ENCODE results near the gene SFMBT2. TPM values are rescaled to one million over a fixed set of nuclear protein-coding genes. Genes with fewer than 3 reads are reported as not detected.

SFMBT2 gene
- total and polyA plus RNA-seq, 2 of the 13 experiments (the other 11 are each of a cell fraction or from before 2014, with no cell fraction given): 0.01 to 0.02 TPM

- ATAC-seq: no peak
- BruUV-seq (replicated peaks): no TSS peak
- CTCF ChIA-PET (ENCODE audit: low intra/inter-chr PET ratio, low total read pairs): no interaction called here
Observed at GRCh38 chr10:7311218-7311849, 99.5 kb downstream of the SFMBT2 start.

GRCh38 chr10:7310076-7310475, 100.8 kb downstream of the SFMBT2 start:
- no peak for FAIRE-seq
- intact Hi-C loops (cut with micrococcal nuclease; ENCODE audit: unreplicated experiment) (no loop called here), in situ Hi-C loops (cut with HindIII; ENCODE audit: extremely low pct_ligation_motif_present, low pct_unique_long_range_greater_than_20kb) (no loop called here)
- H3K4me3 ChIP-seq (replicated peaks in 1 of 3; ENCODE audit: insufficient read depth in 1 of 3, low read depth in 2 of 3, low read length in 3 of 3): no peak overlapping the region
- no peak overlapping the region for H3K27ac ChIP-seq (ENCODE audit: extremely low read length, insufficient read depth, low read length)
- no peak overlapping the region for H3K4me2 ChIP-seq (ENCODE audit: low read depth, low read length)
- no TSS peak for BruUV-seq (replicated peaks)
- H2AFZ ChIP-seq (ENCODE audit: low read length): no peak overlapping the region
- no peak overlapping the region for H3K9ac ChIP-seq (ENCODE audit: insufficient read depth, low read depth, low read length)
- H3K27me3 ChIP-seq (ENCODE audit: control insufficient read depth in 1 of 2, insufficient read depth in 2 of 2, low read length in 2 of 2): peaks cover 2 to 10% of the 10 kb centered on the region in 2 experiments; a peak in 2 of 5 replicates
- H3K9me3 ChIP-seq (ENCODE audit: low read length): no peaks in the 10 kb centered on the region
- CTCF ChIA-PET (ENCODE audit: low intra/inter-chr PET ratio, low total read pairs): no interaction called here
- no peak for DNase-seq (ENCODE audit: low spot score)
- WGBS (ENCODE audit: low lambda C conversion rate): 14% methylated on average over 7 of the region's 8 CpGs
- H3K4me1 ChIP-seq (ENCODE audit: insufficient read depth, low read length): no peaks in the 10 kb centered on the region
- no peaks in the 10 kb centered on the region for H3K36me3 ChIP-seq (replicated peaks in 1 of 2; ENCODE audit: control insufficient read depth in 1 of 2, insufficient read depth in 2 of 2, low read length in 2 of 2)
- POLR2A ChIA-PET: no interaction called here
- TF ChIP-seq ZNF574 (CRISPR knock-in tag; IDR thresholded peaks at IDR 0.05): no peak
- TF ChIP-seq ZNF282 (IDR thresholded peaks at IDR 0.05; ENCODE audit: partially characterized antibody): no peak
- TF ChIP-seq BRD4 (CRISPR knock-in tag; IDR thresholded peaks at IDR 0.05): no peak
- TF ChIP-seq KLF6 (CRISPR knock-in tag; IDR thresholded peaks at IDR 0.05): no peak
- no peak for TF ChIP-seq CHCHD3 (CRISPR knock-in tag; IDR thresholded peaks at IDR 0.05)
- TF ChIP-seq GFI1 (CRISPR knock-in tag; IDR thresholded peaks at IDR 0.05; ENCODE audit: borderline replicate concordance): no peak
- TF ChIP-seq LBX2 (CRISPR knock-in tag; IDR thresholded peaks at IDR 0.05; ENCODE audit: borderline replicate concordance): no peak
- no peak for ATAC-seq
- H3K79me2 ChIP-seq (ENCODE audit: insufficient read depth, low read length): no peaks in the 10 kb centered on the region
- H4K20me1 ChIP-seq (ENCODE audit: insufficient read depth, low read length): no peaks in the 10 kb centered on the region

More at GRCh38 chr10:7311218-7311849, 99.5 kb downstream of the SFMBT2 start:
- POLR2A ChIA-PET: no interaction called here
- Histone ChIP-seq H3K9me3 (ENCODE audit: low read length) (no peaks in the 10 kb centered on the region), H3K4me2 (ENCODE audit: low read depth, low read length) (no peak overlapping the region), H3K4me3 (replicated peaks in 1 of 3; ENCODE audit: insufficient read depth in 1 of 3, low read depth in 2 of 3, low read length in 3 of 3) (no peak overlapping the region), H4K20me1 (ENCODE audit: insufficient read depth, low read length) (no peaks in the 10 kb centered on the region), H3K9ac (ENCODE audit: insufficient read depth, low read depth, low read length) (no peak overlapping the region), H2AFZ (ENCODE audit: low read length) (no peak overlapping the region), H3K27me3 (ENCODE audit: control insufficient read depth in 1 of 2, insufficient read depth in 2 of 2, low read length in 2 of 2) (peaks cover 2 to 5% of the 10 kb centered on the region in 2 experiments; a peak in 2 of 5 replicates), H3K79me2 (ENCODE audit: insufficient read depth, low read length) (no peaks in the 10 kb centered on the region), H3K27ac (ENCODE audit: extremely low read length, insufficient read depth, low read length) (no peak overlapping the region), H3K4me1 (ENCODE audit: insufficient read depth, low read length) (no peaks in the 10 kb centered on the region), H3K36me3 (replicated peaks in 1 of 2; ENCODE audit: control insufficient read depth in 1 of 2, insufficient read depth in 2 of 2, low read length in 2 of 2) (no peaks in the 10 kb centered on the region)
- 26% methylated on average over 9 of the region's 9 CpGs for WGBS (ENCODE audit: low lambda C conversion rate)
- in situ Hi-C loops (cut with HindIII; ENCODE audit: extremely low pct_ligation_motif_present, low pct_unique_long_range_greater_than_20kb) (no loop called here), intact Hi-C loops (cut with micrococcal nuclease; ENCODE audit: unreplicated experiment) (no loop called here)
- DNase-seq (ENCODE audit: low spot score) (no peak), FAIRE-seq (no peak)
- TF ChIP-seq KLF9 (CRISPR knock-in tag; IDR thresholded peaks at IDR 0.05; ENCODE audit: low read depth): no peak
- TF ChIP-seq TBL1XR1 (IDR thresholded peaks at IDR 0.05; ENCODE audit: borderline replicate concordance, low read length, partially characterized antibody): no peak
- no peak for TF ChIP-seq HNRNPL (IDR thresholded peaks at IDR 0.05; ENCODE audit: low read depth, low read length)
- no peak for TF ChIP-seq TCF12 (IDR thresholded peaks at IDR 0.05)
- TF ChIP-seq TCF12 (CRISPR knock-in tag; IDR thresholded peaks at IDR 0.05): no peak
- no peak for TF ChIP-seq GZF1 (CRISPR knock-in tag; IDR thresholded peaks at IDR 0.05)
- no peak for TF ChIP-seq ZEB1 (IDR thresholded peaks at IDR 0.05; ENCODE audit: insufficient replicate concordance, low read depth)
- TF ChIP-seq MXD3 (CRISPR knock-in tag; IDR thresholded peaks at IDR 0.05): no peak
- TF ChIP-seq ZNF350 (CRISPR knock-in tag; IDR thresholded peaks at IDR 0.05; ENCODE audit: borderline replicate concordance, low read depth): no peak
- no peak for TF ChIP-seq AHR (CRISPR knock-in tag; IDR thresholded peaks at IDR 0.05)
- TF ChIP-seq ZNF121 (CRISPR knock-in tag; IDR thresholded peaks at IDR 0.05): no peak
- no peak for TF ChIP-seq ZNF432 (CRISPR knock-in tag; IDR thresholded peaks at IDR 0.05; ENCODE audit: borderline replicate concordance)
- TF ChIP-seq MATR3 (CRISPR knock-in tag; IDR thresholded peaks at IDR 0.05): no peak
- TF ChIP-seq IRF2 (CRISPR knock-in tag; IDR thresholded peaks at IDR 0.05): no peak

Measured in HepG2 (cell line).